H1 (cell line): ENCODE data around the gene HTRA1. TPM values are rescaled to one million over a fixed set of nuclear protein-coding genes. Genes with fewer than 3 reads are reported as not detected.

Source experiments
- CTCF ChIA-PET: fragments of 300-600 bp; sonication (Branson Sonifier 250); formaldehyde crosslinking; loops from one replicate; lab custom pipeline; 2021; ENCODE audit not compliant: partially characterized antibody; lab: Charles Lee
- POLR2A ChIA-PET: fragments of 300-600 bp; sonication (Branson Sonifier 250); formaldehyde crosslinking; loops from one replicate; lab custom pipeline; 2021; ENCODE audit warnings: inconsistent platforms; ENCODE audit not compliant: partially characterized antibody; lab: Charles Lee
- DNase-seq, 2 experiments: peaks; one replicate each; pipeline versions ENCODE4 v3.0.0 to v3.0.0-alpha.2; 2010 to 2022; ENCODE audit warnings: low spot score in 2 of 2, low read depth in 1 of 2, mixed read lengths in 1 of 2
- FAIRE-seq: peaks from 2 replicates; lab custom pipeline; 2011; peaks lifted over from hg19 to GRCh38; lab: Jason Lieb, UNC
- H2AFZ ChIP-seq: 2 replicates; pipeline ENCODE4 v1.8.1; 2012; ENCODE audit warnings: low read length, inconsistent platforms
- H2AK5ac ChIP-seq: 2 replicates; pipeline ENCODE4 v1.6.1; 2013; ENCODE audit warnings: low read depth, low read length
- H2BK120ac ChIP-seq: replicated peaks from 2 replicates; pipeline ENCODE3; 2013; ENCODE audit warnings: low read depth, low read length, inconsistent platforms
- H2BK12ac ChIP-seq: 2 replicates; pipeline ENCODE4 v1.6.1; 2013; ENCODE audit warnings: low read depth, low read length
- H2BK15ac ChIP-seq: 2 replicates; pipeline ENCODE4 v1.6.1; 2013; ENCODE audit warnings: low read length
- H2BK20ac ChIP-seq: 2 replicates; pipeline ENCODE4 v1.6.1; 2013; ENCODE audit warnings: low read length
- H2BK5ac ChIP-seq: 2 replicates; pipeline ENCODE4 v1.6.1; 2013; ENCODE audit warnings: low read depth, low read length
- H3K14ac ChIP-seq: 2 replicates; pipeline ENCODE4 v1.6.1; 2013; ENCODE audit warnings: inconsistent platforms; ENCODE audit not compliant: insufficient read length
- H3K18ac ChIP-seq: 2 replicates; pipeline ENCODE4 v1.6.1; 2013; ENCODE audit warnings: low read length; ENCODE audit errors: extremely low read depth
- H3K23ac ChIP-seq: 2 replicates; pipeline ENCODE4 v1.6.1; 2013; ENCODE audit warnings: inconsistent platforms; ENCODE audit not compliant: insufficient read length
- H3K23me2 ChIP-seq: 2 replicates; pipeline ENCODE4 v1.6.1; 2013; ENCODE audit warnings: low read depth, low read length
- H3K27ac ChIP-seq: 2 replicates; pipeline ENCODE4 v1.6.1; 2011; ENCODE audit warnings: low read depth, low read length, inconsistent platforms
- H3K27me3 ChIP-seq, 4 experiments: replicated peaks in 1 of 4; 1 replicate in 1 of 4; 2 replicates in 3 of 4; pipeline versions ENCODE4 v1.6.1 to v1.8.1; 2011 to 2013; ENCODE audit warnings: low read length in 3 of 4, mild to moderate bottlenecking in 3 of 4, inconsistent platforms in 2 of 4, mixed read lengths in 2 of 4, moderate library complexity in 1 of 4; ENCODE audit not compliant: control insufficient read depth in 3 of 4, insufficient read depth in 3 of 4; ENCODE audit errors: extremely low read depth in 1 of 4
- H3K36me3 ChIP-seq, 4 experiments: 2 replicates each; pipeline versions ENCODE4 v1.6.1 to v1.8.1; 2011 to 2013; ENCODE audit warnings: mild to moderate bottlenecking in 4 of 4, low read length in 3 of 4, moderate library complexity in 2 of 4, control low read depth in 1 of 4, inconsistent platforms in 1 of 4; ENCODE audit not compliant: insufficient read depth in 4 of 4, control insufficient read depth in 2 of 4
- H3K4ac ChIP-seq: replicated peaks from 2 replicates; pipeline ENCODE3; 2013; ENCODE audit warnings: low read length, low read depth, mixed read lengths, inconsistent platforms; ENCODE audit not compliant: insufficient read length
- H3K4me1 ChIP-seq, 4 experiments: replicated peaks in 1 of 4; 1 replicate in 1 of 4; 2 replicates in 3 of 4; pipeline versions ENCODE4 v1.6.1 to v1.8.1; 2011 to 2013; ENCODE audit warnings: low read length in 3 of 4, inconsistent platforms in 2 of 4, mixed read lengths in 1 of 4; ENCODE audit not compliant: insufficient read depth in 4 of 4, control insufficient read depth in 3 of 4
- H3K4me2 ChIP-seq, 2 experiments: 2 replicates each; pipeline versions ENCODE4 v1.6.1 to v1.8.1; 2011 to 2013; ENCODE audit warnings: low read depth in 2 of 2, low read length in 2 of 2, control low read depth in 1 of 2, inconsistent platforms in 1 of 2, mild to moderate bottlenecking in 1 of 2; ENCODE audit not compliant: insufficient read depth in 1 of 2
- H3K4me3 ChIP-seq, 4 experiments: fragments of 200-600, 300-600 bp in 1 of 4; sonication (generic), shearing (Covaris generic), sonication (Bioruptor Twin) in 1 of 4; 2 replicates each; pipeline versions ENCODE4 v1.5.1 to v1.8.1; 2011 to 2016; ENCODE audit warnings: low read length in 4 of 4, low read depth in 3 of 4, control low read depth in 2 of 4, inconsistent platforms in 2 of 4, mild to moderate bottlenecking in 2 of 4, mixed read lengths in 1 of 4, moderate library complexity in 1 of 4; ENCODE audit not compliant: insufficient read depth in 2 of 4; ENCODE audit errors: extremely low read depth in 1 of 4
- H3K56ac ChIP-seq: replicated peaks from 2 replicates; pipeline ENCODE3; 2013; ENCODE audit warnings: low read depth, mild to moderate bottlenecking, mixed read lengths, low read length, inconsistent platforms; ENCODE audit not compliant: insufficient read length
- H3K79me1 ChIP-seq: 2 replicates; pipeline ENCODE4 v1.6.1; 2013; ENCODE audit warnings: low read depth, low read length, control low read depth
- H3K79me2 ChIP-seq, 2 experiments: 2 replicates each; pipeline versions ENCODE4 v1.6.1 to v1.8.1; 2012 to 2013; ENCODE audit warnings: low read length in 2 of 2, mild to moderate bottlenecking in 2 of 2, inconsistent platforms in 1 of 2; ENCODE audit not compliant: insufficient read depth in 2 of 2, control insufficient read depth in 1 of 2
- H3K9ac ChIP-seq, 4 experiments: replicated peaks in 1 of 4; 1 replicate in 1 of 4; 2 replicates in 3 of 4; pipeline versions ENCODE4 v1.6.1 to v1.8.1; 2011 to 2013; ENCODE audit warnings: low read depth in 3 of 4, low read length in 3 of 4, control low read depth in 2 of 4, mild to moderate bottlenecking in 2 of 4, moderate library complexity in 2 of 4, inconsistent platforms in 1 of 4; ENCODE audit errors: extremely low read depth in 1 of 4
- H3K9me3 ChIP-seq, 2 experiments: 2 replicates each; pipeline versions ENCODE4 v1.6.1 to v1.8.1; 2012 to 2013; ENCODE audit warnings: mild to moderate bottlenecking in 2 of 2, moderate library complexity in 2 of 2, control low read depth in 1 of 2, inconsistent platforms in 1 of 2, low read depth in 1 of 2, low read length in 1 of 2, mixed read lengths in 1 of 2; ENCODE audit not compliant: insufficient read depth in 2 of 2
- H4K20me1 ChIP-seq, 2 experiments: replicated peaks in 1 of 2; 2 replicates each; pipeline versions ENCODE3 to v1.8.1; 2011 to 2013; ENCODE audit warnings: inconsistent platforms in 2 of 2, low read length in 2 of 2, mild to moderate bottlenecking in 1 of 2; ENCODE audit not compliant: insufficient read depth in 2 of 2, control insufficient read depth in 1 of 2
- H4K5ac ChIP-seq: 2 replicates; pipeline ENCODE4 v1.6.1; 2013; ENCODE audit warnings: low read length, low read depth, mixed read lengths, inconsistent platforms; ENCODE audit not compliant: insufficient read length
- H4K8ac ChIP-seq: 2 replicates; pipeline ENCODE4 v1.8.0; 2013; ENCODE audit warnings: mild to moderate bottlenecking, moderate library complexity, low read length, inconsistent platforms; ENCODE audit not compliant: insufficient read depth; ENCODE audit errors: extremely low read depth
- H4K91ac ChIP-seq: replicated peaks from 2 replicates; pipeline ENCODE3; 2013; ENCODE audit warnings: low read length, mixed read lengths, inconsistent platforms; ENCODE audit not compliant: insufficient read length
- BRCA1 ChIP-seq: IDR thresholded peaks from 2 replicates; pipeline ENCODE4 v1.6.1; 2012; ENCODE audit warnings: low read depth, low read length, improper control_type of control experiment
- CHD1 ChIP-seq: IDR thresholded peaks from 2 replicates; pipeline ENCODE4 v1.6.1; 2012; ENCODE audit warnings: low read depth, low read length, improper control_type of control experiment
- E2F6 ChIP-seq: IDR thresholded peaks from 2 replicates; pipeline ENCODE4 v1.6.1; 2012; ENCODE audit warnings: inconsistent platforms
- GTF2F1 ChIP-seq: IDR thresholded peaks from 2 replicates; pipeline ENCODE4 v1.6.1; 2012; ENCODE audit warnings: low read depth, low read length, improper control_type of control experiment, borderline replicate concordance
- KDM4A ChIP-seq: IDR thresholded peaks from one replicate; pipeline ENCODE4 v1.7.1; 2012; ENCODE audit warnings: low read depth, mild to moderate bottlenecking, moderate library complexity, low read length, inconsistent platforms; ENCODE audit not compliant: severe bottlenecking
- KDM5A ChIP-seq: fragments of 200-600 bp; IDR thresholded peaks from 2 replicates; pipeline ENCODE4 v1.7.1; 2012; ENCODE audit warnings: mild to moderate bottlenecking, low read length, inconsistent platforms, mixed read lengths
- RXRA ChIP-seq: IDR thresholded peaks from 2 replicates; pipeline ENCODE4 v1.6.1; 2011; ENCODE audit warnings: low read depth, mild to moderate bottlenecking, low read length, moderate library complexity; ENCODE audit not compliant: insufficient read depth
- SAP30 ChIP-seq: fragments of 300-600 bp; sonication (generic); IDR thresholded peaks from 2 replicates; pipeline ENCODE4 v1.7.1; 2012; ENCODE audit warnings: low read length, moderate library complexity, mild to moderate bottlenecking, inconsistent platforms; ENCODE audit not compliant: insufficient read depth, insufficient replicate concordance
- SIN3A ChIP-seq, 2 experiments: IDR thresholded peaks in 1 of 2; conservative IDR thresholded peaks in 1 of 2; 2 replicates each; pipeline ENCODE4 v1.6.1; 2011 to 2012; ENCODE audit warnings: low read length in 2 of 2, improper control_type of control experiment in 1 of 2, low read depth in 1 of 2, mild to moderate bottlenecking in 1 of 2
- TBP ChIP-seq: IDR thresholded peaks from 2 replicates; pipeline ENCODE4 v1.6.1; 2011; ENCODE audit warnings: low read depth, low read length, improper control_type of control experiment
- ZNF274 ChIP-seq: IDR thresholded peaks from 2 replicates; pipeline ENCODE4 v1.7.0; 2012; ENCODE audit warnings: low read length, borderline replicate concordance; ENCODE audit errors: extremely low read depth
- WGBS, 2 experiments: shearing (Covaris generic) in 1 of 2; methylation state at CpG; one replicate each; pipeline versions ENCODE4 v1.1.6 to v1.1.7; 2013 to 2015; ENCODE audit warnings: low lambda C conversion rate in 2 of 2, mixed read lengths in 2 of 2, inconsistent platforms in 1 of 2, low coverage in 1 of 2, missing lambda C conversion rate in 1 of 2; ENCODE audit not compliant: insufficient replicate concordance in 2 of 2, insufficient coverage in 1 of 2, insufficient read length in 1 of 2; ENCODE audit errors: extremely low coverage in 1 of 2, missing lambda C conversion rate in 1 of 2; 5-methylcytosine and 5-hydroxymethylcytosine counted together
- polyA plus RNA-seq, 7 experiments: library from polyadenylated mRNA; depleted of rRNA in 3 of 7; stranded (reverse) in 5 of 7; unstranded in 2 of 7; fragments of >200 nt in 5 of 7; fragments of 200-250 nt in 2 of 7; gene quantifications; 1 replicate in 5 of 7; 2 replicates in 1 of 7; 4 replicates in 1 of 7; pipeline versions ENCODE4 v1.2.1 to v1.2.3, GENCODE V29; 2011 to 2013; ENCODE audit warnings: missing spikeins in 2 of 7, mixed read lengths in 2 of 7
- total RNA-seq: library from RNA; stranded (reverse); fragmentation: NEBNext Ultra II Directional; extraction: Animal tissue kit (Norgen Biotek cat#: 25700); gene quantifications from 2 replicates; pipeline ENCODE4 v1.2.1, GENCODE V29; 2021

The HTRA1 gene
- total and polyA plus RNA-seq, 2 of the 8 experiments (the other 6 are each of a cell fraction or from before 2014, with no cell fraction given), result 15.8 to 20.1 TPM

GRCh38 chr10:122495406-122496340 lies 34.3 kb downstream of the HTRA1 start:
- Histone ChIP-seq H2BK120ac (no peak overlapping the region), H3K9me3 (no peaks in the 10 kb centered on the region), H3K4me2 (no peak overlapping the region), H3K18ac (no peak overlapping the region), H3K27me3 (no peaks in the 10 kb centered on the region; a peak in 1 of 7 replicates), H3K79me2 (no peaks in the 10 kb centered on the region), H3K27ac (no peak overlapping the region), H3K4me1 (no peaks in the 10 kb centered on the region; a peak in 1 of 7 replicates), H3K79me1 (no peaks in the 10 kb centered on the region), H2AK5ac (no peak overlapping the region), H3K4ac (no peak overlapping the region), H3K23me2 (no peaks in the 10 kb centered on the region), H2BK20ac (no peak overlapping the region), H2BK5ac (no peak overlapping the region), H3K23ac (no peak overlapping the region), H4K8ac (no peak overlapping the region), H4K91ac (no peak overlapping the region), H3K14ac (no peak overlapping the region), H3K9ac (no peak overlapping the region), H3K56ac (no peak overlapping the region), H2BK15ac (no peak overlapping the region), H2BK12ac (no peak overlapping the region), H4K5ac (no peak overlapping the region), H4K20me1 (no peaks in the 10 kb centered on the region), H3K4me3 (no peak overlapping the region), H2AFZ (no peak overlapping the region), H3K36me3 (no peaks in the 10 kb centered on the region)
- no peak for TF ChIP-seq CHD1
- TF ChIP-seq SAP30, result no peak
- TF ChIP-seq E2F6, result peak; percentile 34; the same call in 1 of the 2 replicates
- TF ChIP-seq GTF2F1, result no peak
- no peak for TF ChIP-seq KDM4A
- no peak for TF ChIP-seq SIN3A (conservative IDR thresholded peaks at IDR 0.05 in 1 of 2, IDR thresholded peaks at IDR 0.05 in 1 of 2; ENCODE audit: low read depth in 1 of 2, low read length in 2 of 2)
- no peak for TF ChIP-seq RXRA
- no peak for TF ChIP-seq ZNF274
- TF ChIP-seq BRCA1, result no peak
- peak; percentile 63 for TF ChIP-seq TBP
- no peak for TF ChIP-seq KDM5A
- ChIA-PET CTCF (interaction anchor here (0.6 to 2.9 kb wide), 10 partner anchors 13 to 366 kb away, joined by 3 to 13 read pairs (median 4); no protein-coding TSS in a partner anchor), POLR2A (no interaction called here)
- 75% methylated on average over 12 of the region's 12 CpGs; no CpG with 5 or more reads in 1 of the 2 experiments for WGBS, 2 experiments
- no peak for FAIRE-seq
- no peak for DNase-seq
